GM18867 (cell line): ENCODE data around the gene MARCOL.
"Not testable (repeated sequence)": the region's sequence is repeated elsewhere in the genome, so short reads cannot be mapped to it uniquely, and the experiment has no call there.

ENCODE experiments used
- ATAC-seq: cut with Tn5 transposase; IDR thresholded peaks from one replicate; pipeline ENCODE4 v1.9.1; 2021; ENCODE audit warnings: mild to moderate bottlenecking, moderate library complexity; ENCODE audit not compliant: unreplicated experiment

The MARCOL gene

GRCh38 chr5:148261221-148261620 lies 22.9 kb downstream of the MARCOL start:
- no peak for ATAC-seq

GRCh38 chr5:148267962-148268361 lies 29.6 kb downstream of the MARCOL start:
- no peak for ATAC-seq

DNA sequence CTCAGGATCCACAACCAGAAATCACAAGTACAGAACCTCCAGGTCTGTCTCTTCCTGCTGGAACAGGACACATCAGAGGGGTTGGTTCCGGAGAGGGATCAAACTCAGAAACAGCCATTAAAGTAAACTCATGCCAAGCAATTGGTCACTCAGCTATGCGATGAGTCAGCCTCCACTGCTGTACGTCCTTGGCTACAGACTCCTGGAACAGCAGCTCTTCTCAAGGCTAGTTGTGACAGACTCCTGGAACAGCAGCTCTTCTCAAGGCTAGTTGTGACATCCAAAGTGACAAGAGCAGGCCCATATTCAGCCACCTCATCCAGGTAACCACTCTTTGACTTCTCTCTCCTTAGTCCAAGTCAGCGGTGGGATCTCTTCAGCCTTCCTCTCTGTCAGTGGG lies 30.2 kb downstream of the MARCOL start, which contains the start of gene SPINK13:
Gene SPINK13, plus strand, starts transcription at position 229 of the 400 bp plus-strand sequence. CDS start 1,279 bp downstream, outside the sequence.
- no peak for ATAC-seq

DNA sequence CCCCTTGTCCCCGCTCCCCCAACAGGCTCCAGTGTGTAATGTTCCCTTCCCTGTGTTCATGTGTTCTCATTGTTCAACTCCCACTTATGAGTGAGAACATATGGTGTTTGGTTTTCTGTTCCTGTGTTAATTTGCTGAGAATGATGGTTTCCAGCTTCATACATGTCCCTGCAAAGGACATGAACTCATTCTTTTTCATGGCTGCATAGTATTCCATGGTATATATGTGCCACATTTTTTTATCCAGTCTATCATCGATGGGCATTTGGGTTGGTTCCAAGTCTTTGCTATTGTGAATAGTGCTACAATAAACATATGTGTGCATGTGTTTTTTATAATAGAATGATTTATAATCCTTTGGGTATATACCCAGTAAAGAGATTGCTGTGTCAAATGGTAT lies 36.8 kb downstream of the MARCOL start:
- not testable (repeated sequence) for ATAC-seq

GRCh38 chr5:148280893-148281292 lies 42.6 kb downstream of the MARCOL start:
- not testable (repeated sequence) for ATAC-seq

DNA sequence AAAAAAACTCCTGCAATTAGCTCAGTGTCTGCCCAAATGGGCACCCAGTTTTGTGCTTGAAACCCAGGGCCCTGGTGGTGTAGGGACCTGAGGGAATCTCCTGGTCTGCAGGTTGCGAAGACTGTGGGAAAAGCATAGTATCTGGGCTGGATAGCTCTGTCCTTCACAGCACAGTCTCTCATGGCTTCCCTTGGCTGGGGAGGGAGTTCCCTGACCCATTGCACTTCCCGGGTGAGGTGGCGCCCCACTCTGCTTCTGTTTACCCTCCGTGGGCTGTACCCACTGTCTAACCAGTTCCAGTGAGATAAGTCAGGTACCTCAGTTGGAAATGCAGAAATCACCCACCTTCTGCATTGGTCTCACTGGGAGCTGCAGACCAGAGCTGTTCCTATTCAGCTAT lies 43.0 kb downstream of the MARCOL start:
- ATAC-seq: not testable (repeated sequence)

DNA sequence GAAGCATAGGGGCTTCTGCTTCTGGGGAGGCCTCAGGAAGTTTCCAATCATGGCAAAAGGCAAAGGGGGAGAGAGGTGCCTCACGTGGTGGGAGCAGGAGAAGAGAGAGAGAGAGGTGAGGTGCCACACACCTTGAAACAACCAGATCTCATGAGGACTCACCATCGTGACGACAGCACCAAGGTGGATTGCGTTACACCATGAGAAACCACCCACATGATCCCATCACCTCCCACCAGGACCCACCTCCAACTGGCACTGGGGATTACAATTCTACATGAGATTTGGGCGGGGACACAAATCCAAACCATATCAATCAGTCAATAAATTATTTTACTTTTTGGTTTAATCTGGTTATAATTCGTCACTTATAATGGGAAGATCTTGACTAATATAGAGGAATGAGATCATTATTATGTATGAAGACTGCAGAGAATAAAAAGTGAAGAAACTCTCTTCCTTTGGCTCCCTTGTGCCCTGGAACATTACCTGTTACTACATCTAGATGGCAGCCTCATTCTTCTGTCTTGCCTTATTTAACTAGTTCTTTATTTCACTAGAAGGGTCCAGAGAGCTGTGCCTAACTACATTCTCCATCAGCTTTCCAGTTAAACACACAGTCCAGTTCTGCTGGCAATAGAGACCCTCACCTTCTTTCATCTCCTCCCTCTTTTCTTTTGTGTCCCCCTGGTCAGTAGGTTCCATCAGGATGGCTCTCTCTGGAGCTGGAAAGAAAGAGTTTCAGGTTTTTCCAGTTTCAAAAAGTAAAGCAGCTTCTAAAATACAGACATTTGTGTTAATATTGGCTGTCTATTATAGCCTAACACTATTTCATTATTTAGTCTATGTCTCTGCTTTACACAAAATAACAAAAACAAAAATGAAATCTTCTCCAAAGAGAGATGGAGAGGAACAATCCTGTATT lies 52.2 kb downstream of the MARCOL start:
- no peak for ATAC-seq
